ENCODE data around the gene LDLR.
"Not testable (repeated sequence)": the region's sequence is repeated elsewhere in the genome, so short reads cannot be mapped to it uniquely, and the experiment has no call there.

LDLR gene

DNA sequence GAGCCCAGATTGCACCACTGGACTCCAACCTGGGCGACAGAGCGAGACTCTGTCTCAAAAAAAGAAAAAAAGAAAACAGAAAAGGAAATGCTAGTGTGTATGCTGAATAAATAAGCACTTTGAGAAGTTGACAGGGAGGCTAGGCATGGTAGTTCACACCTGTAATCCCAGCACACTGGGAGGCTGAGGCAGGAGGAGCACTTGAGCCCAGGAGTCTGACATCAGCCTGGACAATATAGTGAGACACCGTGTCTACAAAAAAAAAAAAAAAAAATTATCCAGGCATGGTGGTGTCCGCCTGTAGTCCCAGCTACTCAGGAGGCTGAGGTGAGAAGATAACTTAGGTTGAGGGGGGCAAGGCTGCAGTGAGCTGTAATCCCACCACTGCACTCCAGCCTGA lies 19.1 kb upstream of the LDLR start:
- DNase-seq (ENCODE audit: low spot score), result no peak

DNA sequence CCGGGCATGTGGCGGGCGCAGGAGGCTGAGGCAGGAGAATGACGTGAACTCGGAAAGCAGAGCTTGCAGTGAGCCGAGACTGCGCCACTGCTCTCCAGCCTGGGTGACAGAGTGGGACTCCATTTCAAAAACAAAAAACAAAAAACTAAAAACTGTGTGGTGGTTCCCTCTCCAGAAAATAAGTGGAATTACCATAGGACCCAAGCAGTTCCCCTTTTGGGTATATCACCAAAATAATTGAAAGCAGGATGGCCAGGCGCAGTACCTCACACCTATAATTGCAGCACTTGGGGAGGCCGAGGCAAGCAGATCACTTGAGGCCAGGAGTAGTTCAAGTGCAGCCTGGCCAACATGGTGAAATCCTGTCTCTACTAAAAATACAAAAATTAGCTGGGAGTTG lies 15.7 kb upstream of the LDLR start:
- DNase-seq (ENCODE audit: low spot score), result no peak

DNA sequence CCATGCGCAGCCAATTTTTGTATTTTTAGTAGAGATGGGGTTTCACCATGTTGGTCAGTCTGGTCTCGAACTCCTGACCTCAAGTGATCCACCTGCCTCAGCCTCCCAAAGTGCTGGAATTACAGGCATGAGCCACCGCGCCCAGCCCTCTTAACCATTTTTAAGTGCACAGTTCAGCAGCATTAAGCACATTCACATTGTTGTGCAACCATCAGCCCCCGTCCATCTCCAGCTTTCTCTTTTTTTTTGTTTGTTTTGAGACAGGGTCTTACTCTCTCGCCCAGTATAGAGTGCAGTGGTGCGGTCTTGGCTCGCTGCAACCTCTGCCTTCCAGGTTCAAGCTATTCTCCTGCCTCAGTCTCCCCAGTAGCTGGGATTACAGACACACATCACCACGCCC lies 12.5 kb upstream of the LDLR start:
- DNase-seq (ENCODE audit: low spot score), result not testable (repeated sequence)

DNA sequence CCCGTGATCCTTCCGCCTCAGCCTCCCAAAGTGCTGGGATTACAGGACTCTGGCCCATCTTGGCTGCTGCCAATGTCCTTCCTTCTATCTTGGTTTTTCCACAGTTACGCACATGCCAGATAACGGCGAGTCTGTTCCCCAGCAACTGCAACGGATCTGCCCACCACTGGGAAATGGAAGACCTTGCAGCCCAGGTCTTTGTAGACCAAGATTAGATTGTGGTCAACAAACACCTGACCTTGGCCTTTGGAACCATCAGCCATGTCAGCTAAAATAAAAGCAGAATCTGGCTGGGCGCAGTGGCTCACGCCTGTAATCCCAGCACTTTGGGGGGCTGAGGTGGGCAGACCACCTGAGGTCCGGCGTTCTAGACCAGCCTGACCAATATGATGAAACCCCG lies 10.4 kb upstream of the LDLR start:
- DNase-seq (ENCODE audit: low spot score), result no peak

DNA sequence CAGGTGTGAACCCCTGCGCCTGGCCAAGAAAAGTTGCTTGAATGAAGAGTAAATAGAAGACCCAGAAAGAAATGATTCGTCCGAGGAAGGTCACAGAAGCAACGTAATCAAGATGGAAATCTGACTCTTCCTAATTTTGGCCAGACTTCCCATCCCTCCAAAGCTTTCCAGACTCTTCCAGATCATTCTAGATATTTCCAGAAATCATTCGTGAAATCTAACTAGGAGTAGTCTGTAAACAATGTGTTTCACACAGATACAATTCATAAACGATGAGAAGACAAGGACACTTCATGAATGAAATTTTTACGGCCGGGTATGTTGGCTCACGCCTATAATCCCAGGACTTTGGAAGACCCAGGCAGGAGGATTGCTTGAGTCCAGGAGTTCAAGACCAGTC lies 9.3 kb upstream of the LDLR start:
- no peak for DNase-seq (ENCODE audit: low spot score)

DNA sequence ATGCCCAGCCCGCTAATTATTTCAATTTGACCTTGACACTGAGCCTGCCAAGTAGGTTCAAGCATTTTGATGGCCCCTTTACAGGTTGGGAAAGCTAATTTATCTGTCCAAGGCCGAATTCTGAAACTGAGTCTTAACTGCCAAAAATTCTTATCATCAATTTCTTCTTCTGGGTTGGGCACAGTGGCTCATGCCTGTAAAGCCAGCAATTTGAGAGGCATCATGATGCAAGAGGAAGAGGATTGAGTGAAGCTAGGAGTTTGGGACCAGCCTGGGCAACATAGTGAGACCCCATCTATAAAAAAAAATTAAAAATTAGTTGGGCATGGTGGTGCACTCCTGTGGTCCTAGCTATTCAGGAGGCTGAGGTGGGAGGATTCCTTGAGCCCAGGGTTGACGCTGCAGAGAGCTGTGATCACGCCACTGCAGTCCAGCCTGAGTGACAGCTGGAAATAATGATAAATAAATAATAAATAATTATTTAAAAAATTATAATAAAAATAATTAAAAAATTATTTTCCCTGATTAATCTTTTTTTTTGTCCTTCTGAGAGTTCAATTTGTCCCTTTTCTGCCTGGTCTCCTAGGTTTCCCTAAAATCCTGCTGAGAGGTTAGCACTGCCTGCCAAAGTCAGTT lies 1.3 kb upstream of the LDLR start:
- no peak for DNase-seq (ENCODE audit: low spot score)

DNA sequence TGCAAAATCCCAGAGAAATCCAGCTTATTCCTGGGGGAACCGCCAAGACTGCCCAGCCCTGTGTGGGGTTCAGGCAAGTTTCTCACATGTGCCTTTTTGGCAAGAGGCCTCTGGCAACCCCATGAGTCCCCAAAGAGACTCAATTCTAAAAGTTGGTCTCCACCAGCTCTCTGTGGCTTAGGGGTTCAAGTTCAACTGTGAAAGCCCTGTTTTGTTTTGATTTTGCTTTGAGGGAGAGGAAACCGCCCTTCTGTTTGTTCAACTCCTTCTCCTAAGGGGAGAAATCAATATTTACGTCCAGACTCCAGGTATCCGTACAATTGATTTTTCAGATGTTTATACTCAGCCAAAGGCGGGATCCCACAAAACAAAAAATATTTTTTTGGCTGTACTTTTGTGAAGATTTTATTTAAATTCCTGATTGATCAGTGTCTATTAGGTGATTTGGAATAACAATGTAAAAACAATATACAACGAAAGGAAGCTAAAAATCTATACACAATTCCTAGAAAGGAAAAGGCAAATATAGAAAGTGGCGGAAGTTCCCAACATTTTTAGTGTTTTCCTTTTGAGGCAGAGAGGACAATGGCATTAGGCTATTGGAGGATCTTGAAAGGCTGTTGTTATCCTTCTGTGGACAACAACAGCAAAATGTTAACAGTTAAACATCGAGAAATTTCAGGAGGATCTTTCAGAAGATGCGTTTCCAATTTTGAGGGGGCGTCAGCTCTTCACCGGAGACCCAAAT lies 583 bp upstream of the LDLR start:
- DNase-seq (ENCODE audit: low spot score), result peak; percentile 42

DNA sequence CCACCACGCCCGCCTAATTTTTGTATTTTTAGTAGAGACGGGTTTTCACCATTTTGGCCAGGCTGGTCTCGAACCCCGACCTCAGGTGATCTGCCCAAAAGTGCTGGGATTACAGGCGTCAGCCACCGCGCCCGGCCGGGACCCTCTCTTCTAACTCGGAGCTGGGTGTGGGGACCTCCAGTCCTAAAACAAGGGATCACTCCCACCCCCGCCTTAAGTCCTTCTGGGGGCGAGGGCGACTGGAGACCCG lies 676 bp downstream of the LDLR start:
- not testable (repeated sequence) for DNase-seq (ENCODE audit: low spot score)

DNA sequence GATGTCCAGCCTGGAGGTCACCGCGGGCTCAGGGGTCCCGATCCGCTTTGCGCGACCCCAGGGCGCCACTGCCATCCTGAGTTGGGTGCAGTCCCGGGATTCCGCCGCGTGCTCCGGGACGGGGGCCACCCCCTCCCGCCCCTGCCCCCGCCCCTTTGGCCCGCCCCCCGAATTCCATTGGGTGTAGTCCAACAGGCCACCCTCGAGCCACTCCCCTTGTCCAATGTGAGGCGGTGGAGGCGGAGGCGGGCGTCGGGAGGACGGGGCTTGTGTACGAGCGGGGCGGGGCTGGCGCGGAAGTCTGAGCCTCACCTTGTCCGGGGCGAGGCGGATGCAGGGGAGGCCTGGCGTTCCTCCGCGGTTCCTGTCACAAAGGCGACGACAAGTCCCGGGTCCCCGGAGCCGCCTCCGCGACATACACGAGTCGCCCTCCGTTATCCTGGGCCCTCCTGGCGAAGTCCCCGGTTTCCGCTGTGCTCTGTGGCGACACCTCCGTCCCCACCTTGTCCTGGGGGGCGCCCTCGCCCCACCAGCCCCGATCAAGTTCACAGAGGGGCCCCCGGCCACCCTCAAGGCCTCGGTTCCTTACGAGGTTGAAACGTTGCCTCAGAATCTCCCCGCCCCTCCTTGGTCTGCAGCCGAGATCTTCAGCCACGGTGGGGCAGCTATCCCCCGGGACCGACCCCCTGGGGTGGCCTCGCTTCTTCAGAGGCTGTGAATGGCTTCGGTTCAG lies 1.2 kb downstream of the LDLR start:
- DNase-seq (ENCODE audit: low spot score), result peak; percentile 98

DNA sequence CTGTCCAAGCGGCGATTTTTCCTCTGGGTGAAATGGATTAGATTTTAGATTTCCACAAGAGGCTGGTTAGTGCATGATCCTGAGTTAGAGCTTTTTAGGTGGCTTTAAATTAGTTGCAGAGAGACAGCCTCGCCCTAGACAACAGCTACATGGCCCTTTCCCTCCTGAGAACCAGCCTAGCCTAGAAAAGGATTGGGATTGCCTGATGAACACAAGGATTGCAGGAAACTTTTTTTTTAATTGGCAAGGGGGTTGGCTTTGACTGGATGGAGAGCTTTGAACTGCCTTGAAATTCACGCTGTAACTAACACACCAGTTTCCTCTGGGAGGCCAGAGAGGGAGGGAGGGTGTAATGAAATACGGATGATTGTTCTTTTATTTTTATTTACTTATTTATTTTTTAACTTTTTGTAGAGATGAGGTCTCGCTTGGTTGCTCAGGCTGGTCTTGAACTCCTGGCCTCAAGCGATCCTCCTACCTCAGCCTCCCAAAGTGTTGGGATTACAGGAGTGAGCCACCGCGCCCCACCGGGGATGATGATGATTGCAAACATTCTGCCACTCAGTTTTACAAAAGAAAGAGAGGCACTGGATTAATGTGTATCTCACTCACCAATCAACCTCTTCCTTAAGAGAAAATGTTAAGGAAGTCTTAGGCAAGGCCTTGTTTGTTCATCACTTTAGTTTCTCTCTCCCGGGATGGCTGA lies 1.9 kb downstream of the LDLR start:
- DNase-seq (ENCODE audit: low spot score), result peak; percentile 27

DNA sequence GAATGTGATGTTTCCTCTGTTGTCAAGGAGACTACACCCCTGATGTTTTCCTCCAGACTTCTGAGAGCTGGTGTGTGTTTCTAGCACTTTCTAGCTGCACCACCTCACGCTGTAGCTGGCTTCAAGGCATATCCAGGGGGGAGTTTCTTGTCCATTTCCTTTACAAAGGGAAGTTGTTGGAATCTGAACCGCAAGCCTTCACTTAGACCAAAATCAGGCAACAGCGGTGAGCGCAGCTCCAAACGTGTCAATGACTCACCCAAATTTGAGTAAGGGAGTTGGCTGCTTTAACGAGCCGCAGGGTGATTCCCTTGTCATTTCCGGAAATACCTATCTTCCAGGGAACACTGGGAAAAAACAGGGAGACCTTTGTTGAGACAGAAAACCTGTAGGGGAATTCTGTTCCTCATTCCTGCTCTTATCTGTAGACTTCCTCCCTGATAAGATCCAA lies 2.5 kb downstream of the LDLR start:
- DNase-seq (ENCODE audit: low spot score), result peak; percentile 46

DNA sequence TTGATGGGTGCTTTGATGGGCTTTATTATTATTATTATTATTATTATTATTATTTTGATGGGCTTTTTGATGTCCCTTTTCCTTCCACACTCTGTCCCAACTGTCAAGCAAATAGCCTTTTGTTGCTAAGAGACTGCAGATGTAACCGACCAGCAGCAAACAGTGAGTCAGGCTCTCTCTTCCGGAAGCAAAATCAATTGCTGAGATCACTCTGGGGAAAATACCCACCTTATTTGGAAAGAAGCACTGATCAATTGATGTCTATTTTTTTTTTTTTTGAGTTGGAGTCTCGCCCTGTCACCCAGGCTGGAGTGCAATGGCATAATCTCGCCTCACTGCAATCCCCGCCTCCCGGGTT lies 2.9 kb downstream of the LDLR start:
- no peak for DNase-seq (ENCODE audit: low spot score)

DNA sequence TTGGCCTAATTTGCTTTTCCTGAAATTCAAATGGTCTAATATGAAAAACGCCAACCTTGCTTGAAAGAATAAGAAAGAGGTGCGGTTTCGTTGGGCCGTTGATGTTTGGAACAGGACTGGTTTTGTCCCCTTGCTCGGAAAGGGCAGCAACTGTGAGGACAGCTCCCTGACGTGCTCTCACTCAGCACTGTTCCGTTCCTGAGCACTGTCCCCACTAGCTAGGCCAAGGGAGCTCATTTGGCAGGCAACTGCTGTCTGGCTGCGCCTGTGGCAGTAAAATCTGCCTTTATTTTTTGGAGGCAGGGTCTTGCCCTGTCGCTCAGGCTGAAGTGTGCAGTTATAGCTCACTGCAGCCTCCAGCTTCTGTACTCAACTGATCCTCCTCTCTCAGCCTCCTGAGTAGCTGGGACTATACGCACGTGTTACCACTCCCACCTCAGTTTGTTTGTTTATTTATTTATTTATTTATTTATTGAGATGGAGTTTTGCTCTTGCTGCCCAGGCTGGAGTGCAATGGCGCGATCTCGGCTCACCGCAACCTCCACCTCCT lies 4.5 kb downstream of the LDLR start:
- DNase-seq (ENCODE audit: low spot score), result peak; percentile 43

DNA sequence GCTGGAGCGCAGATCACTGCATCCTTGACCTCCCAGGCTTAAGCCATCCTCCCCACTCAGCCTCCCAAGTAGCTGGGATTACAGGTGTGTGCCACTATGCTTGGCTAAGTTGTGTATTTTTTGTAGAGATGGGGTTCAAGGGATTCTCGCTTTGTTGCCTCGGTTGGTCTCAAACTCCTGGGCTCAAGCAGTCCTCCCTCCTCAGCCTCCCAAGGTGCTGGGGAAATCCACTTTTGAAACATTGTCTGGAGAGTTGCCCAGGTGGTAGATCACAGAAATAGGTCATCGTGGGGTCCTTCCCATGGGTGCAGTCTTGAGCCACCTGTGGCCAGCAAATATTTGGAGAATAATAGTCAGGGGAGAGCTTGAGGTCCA lies 5.2 kb downstream of the LDLR start:
- DNase-seq (ENCODE audit: low spot score), result no peak

DNA sequence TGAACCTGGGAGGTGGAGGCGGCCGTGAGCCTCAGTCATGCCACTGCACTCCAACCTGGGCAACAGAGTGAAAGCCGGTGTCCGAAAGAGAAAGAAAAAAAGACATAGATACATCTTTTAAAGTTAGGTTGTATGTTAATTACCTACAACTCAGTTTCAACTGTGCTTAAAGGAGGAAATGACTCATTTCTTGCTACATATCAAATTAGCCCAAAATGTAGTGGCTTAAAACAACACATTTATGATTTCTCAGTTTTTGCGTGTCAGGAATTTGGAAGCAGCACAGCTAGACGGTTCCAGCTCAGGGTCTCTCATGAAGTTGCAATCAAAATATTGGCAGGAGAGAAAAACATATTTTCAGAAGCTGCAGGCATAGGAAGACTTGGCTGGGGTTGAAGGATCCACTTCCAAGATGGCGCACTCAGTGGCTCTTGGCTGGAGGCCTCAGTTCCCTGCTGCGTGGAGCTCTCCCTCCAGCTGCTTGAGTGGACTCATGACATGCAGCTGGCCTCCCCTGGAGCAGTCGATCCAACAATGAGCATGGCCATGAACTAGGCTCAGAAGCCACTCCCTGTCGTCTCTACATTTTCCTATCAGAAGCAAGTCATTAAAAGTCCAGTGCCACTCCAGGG lies 7.1 kb downstream of the LDLR start:
- peak; percentile 44 for DNase-seq (ENCODE audit: low spot score)

DNA sequence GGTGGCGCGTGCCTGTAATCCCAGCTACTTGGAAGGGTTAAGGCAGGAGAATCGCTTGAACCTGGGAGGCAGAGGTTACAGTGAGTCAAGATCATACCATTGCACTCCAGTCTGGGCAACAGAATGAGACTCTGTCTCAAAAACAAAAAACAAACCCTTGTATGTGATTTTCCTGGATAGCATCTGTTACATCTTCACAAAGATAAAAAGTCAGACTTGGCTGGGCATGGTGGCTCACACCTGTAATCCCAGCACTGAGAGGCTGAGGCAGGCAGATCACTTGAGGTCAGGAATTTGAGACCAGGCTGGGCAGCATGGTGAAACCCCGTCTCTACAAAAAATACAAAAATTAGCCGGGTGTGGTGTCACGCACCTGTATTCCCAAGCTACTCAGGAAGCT lies 8.1 kb downstream of the LDLR start:
- not testable (repeated sequence) for DNase-seq (ENCODE audit: low spot score)

DNA sequence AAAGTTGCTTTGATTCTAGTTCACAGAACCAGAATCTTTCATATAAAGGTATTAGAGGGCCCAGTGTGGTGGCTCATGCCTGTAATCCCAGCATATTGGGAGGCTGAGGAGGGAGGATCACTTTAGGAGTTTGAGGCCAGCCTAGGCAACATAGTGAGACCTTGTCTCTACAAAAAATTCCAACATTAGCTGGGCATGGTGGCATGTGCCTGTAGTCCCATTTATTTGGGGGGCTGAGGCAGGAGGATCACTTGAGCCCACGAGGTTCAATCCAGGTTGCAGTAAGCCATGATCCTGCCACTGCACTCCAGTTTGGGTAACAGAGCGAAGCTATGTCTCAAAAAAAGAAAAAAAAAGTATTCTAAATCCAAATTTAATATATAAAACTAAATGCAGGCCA lies 9.1 kb downstream of the LDLR start:
- no peak for DNase-seq (ENCODE audit: low spot score)

DNA sequence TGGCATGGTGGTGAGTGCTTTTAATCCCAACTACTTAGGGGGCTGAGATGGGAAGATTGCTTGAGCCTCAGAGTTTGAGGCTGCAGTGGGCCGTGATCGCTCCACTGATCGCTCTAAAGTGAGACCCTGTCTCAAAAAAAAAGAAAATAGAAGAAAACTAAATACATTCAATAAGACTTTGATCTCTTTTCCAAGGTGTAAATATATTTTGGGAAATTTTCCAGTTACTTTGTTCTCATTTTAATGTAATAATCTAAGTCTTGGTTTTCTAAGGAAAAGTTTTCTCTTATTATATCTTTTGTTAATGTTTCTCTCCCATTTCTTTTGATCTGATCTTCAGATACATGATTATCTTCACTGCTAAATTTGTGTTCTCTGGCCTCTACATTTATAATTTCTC lies 9.6 kb downstream of the LDLR start:
- DNase-seq (ENCODE audit: low spot score), result no peak

DNA sequence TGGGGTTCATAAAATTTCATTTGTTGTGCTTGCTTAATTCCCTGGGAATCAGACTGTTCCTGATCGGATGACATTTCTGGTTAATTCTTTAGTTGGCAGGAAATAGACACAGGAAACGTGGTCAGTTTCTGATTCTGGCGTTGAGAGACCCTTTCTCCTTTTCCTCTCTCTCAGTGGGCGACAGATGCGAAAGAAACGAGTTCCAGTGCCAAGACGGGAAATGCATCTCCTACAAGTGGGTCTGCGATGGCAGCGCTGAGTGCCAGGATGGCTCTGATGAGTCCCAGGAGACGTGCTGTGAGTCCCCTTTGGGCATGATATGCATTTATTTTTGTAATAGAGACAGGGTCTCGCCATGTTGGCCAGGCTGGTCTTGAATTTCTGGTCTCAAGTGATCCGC lies 10.8 kb downstream of the LDLR start:
- DNase-seq (ENCODE audit: low spot score), result no peak

DNA sequence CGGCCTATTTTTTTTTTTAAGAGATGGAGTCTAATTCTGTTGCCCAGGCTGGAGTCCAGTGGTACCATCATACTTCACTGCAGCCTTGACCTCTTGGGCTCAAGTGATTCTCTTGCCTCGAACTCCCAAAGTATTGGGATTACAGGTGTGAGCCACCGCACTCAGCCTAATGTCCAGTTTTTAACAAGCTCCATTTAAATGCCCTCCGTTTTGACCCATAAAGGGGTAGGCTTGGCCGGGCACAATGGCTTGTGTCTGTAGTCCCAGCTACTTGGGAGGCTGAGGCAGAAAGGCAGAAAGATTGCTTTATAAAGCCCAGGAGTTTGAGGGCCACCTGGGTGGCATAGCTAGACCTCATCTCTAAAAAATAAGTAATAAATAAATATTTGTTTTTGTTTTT lies 11.8 kb downstream of the LDLR start:
- no peak for DNase-seq (ENCODE audit: low spot score)

DNA sequence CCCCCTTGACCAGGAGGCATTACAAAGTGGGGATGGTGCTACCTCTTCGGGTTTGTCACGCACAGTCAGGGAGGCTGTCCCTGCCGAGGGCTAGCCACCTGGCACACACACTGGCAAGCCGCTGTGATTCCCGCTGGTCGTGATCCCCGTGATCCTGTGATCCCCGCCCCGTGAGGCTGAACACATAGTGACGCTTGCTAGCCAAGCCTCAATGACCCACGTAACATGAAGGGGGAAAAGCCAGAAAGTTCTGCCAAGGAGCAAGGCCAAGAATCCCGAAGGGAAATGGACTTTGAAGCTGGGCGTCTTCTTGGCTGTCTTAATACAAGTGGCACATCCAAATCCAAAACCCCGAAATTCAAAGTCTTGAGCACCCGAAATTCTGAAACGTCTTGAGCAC lies 13.7 kb downstream of the LDLR start:
- no peak for DNase-seq (ENCODE audit: low spot score)

DNA sequence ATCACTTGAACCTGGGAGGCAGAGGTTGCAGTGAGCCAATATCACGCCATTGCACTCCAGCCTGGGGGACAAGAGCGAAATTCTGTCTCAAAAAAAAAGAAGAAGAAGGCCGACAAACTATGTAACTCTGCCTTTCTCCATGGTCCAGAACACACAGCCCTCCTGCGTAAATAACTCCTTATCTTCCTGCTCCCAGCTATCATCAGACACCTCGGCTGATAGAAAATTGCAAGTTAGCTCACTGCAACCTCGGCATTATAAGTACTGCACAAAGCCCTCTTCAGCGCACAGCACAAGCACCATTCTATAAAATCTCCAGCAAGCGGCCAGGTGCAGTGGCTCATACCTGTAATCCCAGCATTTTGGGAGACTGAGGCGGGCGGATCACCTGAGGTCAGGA lies 14.4 kb downstream of the LDLR start:
- DNase-seq (ENCODE audit: low spot score), result not testable (repeated sequence)
